Stimulated activated CD4-positive, alpha-beta T cell treated with anti-CD3 and anti-CD28 coated beads, Interleukin-12 subunit alpha, Interleukin-12 subunit beta, amount 100 ng/mL, for 4 hours (primary cell): ENCODE results near the gene PTPRD.

Experiments used
- DNase-seq: peaks from one replicate; pipeline ENCODE4 v3.0.0-alpha.2; 2020

PTPRD gene

GRCh38 chr9:9730174-9730573, 882.6 kb downstream of the PTPRD start:
- DNase-seq = no peak

GRCh38 chr9:9729082-9729481, 883.7 kb downstream of the PTPRD start:
- no peak for DNase-seq

- DNase-seq = no peak
Observed at GRCh38 chr9:9719373-9720112, 893.3 kb downstream of the PTPRD start.

- no peak for DNase-seq
Observed at GRCh38 chr9:9718691-9719090, 894.1 kb downstream of the PTPRD start.

GRCh38 chr9:9679433-9679832, 933.4 kb downstream of the PTPRD start:
- no peak for DNase-seq

- no peak for DNase-seq
Observed at GRCh38 chr9:9674461-9674860, 938.3 kb downstream of the PTPRD start.

GRCh38 chr9:9670454-9670853, 942.3 kb downstream of the PTPRD start:
- DNase-seq = no peak

- DNase-seq = no peak
Observed at GRCh38 chr9:9645006-9645405, 967.8 kb downstream of the PTPRD start.

- DNase-seq = no peak
Observed at GRCh38 chr9:9631284-9631683, 981.5 kb downstream of the PTPRD start.

GRCh38 chr9:9625248-9625647, 987.6 kb downstream of the PTPRD start:
- no peak for DNase-seq

GRCh38 chr9:9623506-9623905, 989.3 kb downstream of the PTPRD start:
- no peak for DNase-seq

- no peak for DNase-seq
Observed at GRCh38 chr9:9621355-9621940, 991.4 kb downstream of the PTPRD start.

- DNase-seq = no peak
Observed at GRCh38 chr9:9620736-9621135, 992.1 kb downstream of the PTPRD start.

GRCh38 chr9:9615086-9615485, 997.7 kb downstream of the PTPRD start:
- DNase-seq = no peak

GRCh38 chr9:9614607-9615006, 998.2 kb downstream of the PTPRD start:
- no peak for DNase-seq

GRCh38 chr9:9612755-9613154, 1000.0 kb downstream of the PTPRD start:
- DNase-seq = no peak

GRCh38 chr9:9612270-9612669, 1000.5 kb downstream of the PTPRD start:
- DNase-seq = no peak

GRCh38 chr9:9605681-9606080, 1007.1 kb downstream of the PTPRD start:
- no peak for DNase-seq

GRCh38 chr9:9603345-9603744, 1009.5 kb downstream of the PTPRD start:
- no peak for DNase-seq

GRCh38 chr9:9598723-9599122, 1014.1 kb downstream of the PTPRD start:
- no peak for DNase-seq

GRCh38 chr9:9592104-9592503, 1020.7 kb downstream of the PTPRD start:
- no peak for DNase-seq

GRCh38 chr9:9585920-9586319, 1026.9 kb downstream of the PTPRD start:
- no peak for DNase-seq

- DNase-seq = no peak
Observed at GRCh38 chr9:9574080-9574479, 1038.7 kb downstream of the PTPRD start.

GRCh38 chr9:9565700-9566099, 1047.1 kb downstream of the PTPRD start:
- DNase-seq = no peak

- no peak for DNase-seq
Observed at GRCh38 chr9:9563817-9564216, 1049.0 kb downstream of the PTPRD start.
